Ishikawa (cell line): ENCODE data around the gene MKLN1.

Source experiments
- CEBPB ChIP-seq: IDR thresholded peaks from 2 replicates; pipeline ENCODE4 v1.6.1; 2012
- EP300 ChIP-seq: IDR thresholded peaks from 2 replicates; pipeline ENCODE4 v1.6.1; 2012; ENCODE audit warnings: borderline replicate concordance
- RAD21 ChIP-seq: IDR thresholded peaks from 2 replicates; pipeline ENCODE4 v1.6.1; 2012; ENCODE audit warnings: low read depth
- ZBTB7A ChIP-seq: IDR thresholded peaks from 2 replicates; pipeline ENCODE4 v1.6.1; 2012; ENCODE audit warnings: low read depth
- TF ChIP-seq, protein P1 (sequence below): IDR thresholded peaks from 2 replicates; pipeline ENCODE4 v1.6.1; 2012
- TF ChIP-seq, protein P2 (sequence below): IDR thresholded peaks from 2 replicates; pipeline ENCODE4 v1.6.1; 2012; ENCODE audit warnings: low read depth, mild to moderate bottlenecking
- TF ChIP-seq, protein P3 (sequence below): IDR thresholded peaks from 2 replicates; pipeline ENCODE4 v1.6.1; 2012

DNA sequence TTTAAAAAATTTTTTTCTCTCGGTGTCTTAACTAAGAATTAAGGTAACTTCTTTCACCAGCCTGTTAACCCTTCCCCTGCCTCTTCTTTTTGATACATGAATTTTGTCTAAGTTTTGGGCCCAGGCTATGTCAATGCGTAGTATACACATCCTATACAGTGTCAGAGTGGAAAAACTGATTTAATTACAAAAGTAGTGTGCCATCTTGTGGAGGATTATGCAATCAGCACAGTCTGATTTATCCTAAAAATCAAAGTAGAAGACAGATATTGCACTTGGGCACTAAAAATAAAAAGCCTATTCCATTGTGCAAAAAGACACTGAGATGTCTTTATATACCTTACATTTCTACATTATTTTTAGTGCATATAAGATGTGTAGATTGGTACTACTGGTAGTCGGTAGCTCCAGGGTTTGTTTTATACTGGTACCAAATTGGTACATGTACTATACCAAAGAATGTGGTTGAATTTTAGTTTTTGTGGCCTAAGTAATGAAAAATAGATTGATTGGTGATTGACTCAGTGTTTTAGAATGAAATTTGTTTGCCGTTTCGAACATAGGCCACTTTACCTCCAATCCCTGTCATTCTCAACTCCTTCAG lies 96.6 kb downstream of the MKLN1 start:
- TF ChIP-seq, protein P1, sequence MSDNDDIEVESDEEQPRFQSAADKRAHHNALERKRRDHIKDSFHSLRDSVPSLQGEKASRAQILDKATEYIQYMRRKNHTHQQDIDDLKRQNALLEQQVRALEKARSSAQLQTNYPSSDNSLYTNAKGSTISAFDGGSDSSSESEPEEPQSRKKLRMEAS: no peak
- TF ChIP-seq CEBPB (peak; percentile 74), EP300 (no peak), RAD21 (peak; percentile 64), ZBTB7A (no peak)
- TF ChIP-seq, protein P2, sequence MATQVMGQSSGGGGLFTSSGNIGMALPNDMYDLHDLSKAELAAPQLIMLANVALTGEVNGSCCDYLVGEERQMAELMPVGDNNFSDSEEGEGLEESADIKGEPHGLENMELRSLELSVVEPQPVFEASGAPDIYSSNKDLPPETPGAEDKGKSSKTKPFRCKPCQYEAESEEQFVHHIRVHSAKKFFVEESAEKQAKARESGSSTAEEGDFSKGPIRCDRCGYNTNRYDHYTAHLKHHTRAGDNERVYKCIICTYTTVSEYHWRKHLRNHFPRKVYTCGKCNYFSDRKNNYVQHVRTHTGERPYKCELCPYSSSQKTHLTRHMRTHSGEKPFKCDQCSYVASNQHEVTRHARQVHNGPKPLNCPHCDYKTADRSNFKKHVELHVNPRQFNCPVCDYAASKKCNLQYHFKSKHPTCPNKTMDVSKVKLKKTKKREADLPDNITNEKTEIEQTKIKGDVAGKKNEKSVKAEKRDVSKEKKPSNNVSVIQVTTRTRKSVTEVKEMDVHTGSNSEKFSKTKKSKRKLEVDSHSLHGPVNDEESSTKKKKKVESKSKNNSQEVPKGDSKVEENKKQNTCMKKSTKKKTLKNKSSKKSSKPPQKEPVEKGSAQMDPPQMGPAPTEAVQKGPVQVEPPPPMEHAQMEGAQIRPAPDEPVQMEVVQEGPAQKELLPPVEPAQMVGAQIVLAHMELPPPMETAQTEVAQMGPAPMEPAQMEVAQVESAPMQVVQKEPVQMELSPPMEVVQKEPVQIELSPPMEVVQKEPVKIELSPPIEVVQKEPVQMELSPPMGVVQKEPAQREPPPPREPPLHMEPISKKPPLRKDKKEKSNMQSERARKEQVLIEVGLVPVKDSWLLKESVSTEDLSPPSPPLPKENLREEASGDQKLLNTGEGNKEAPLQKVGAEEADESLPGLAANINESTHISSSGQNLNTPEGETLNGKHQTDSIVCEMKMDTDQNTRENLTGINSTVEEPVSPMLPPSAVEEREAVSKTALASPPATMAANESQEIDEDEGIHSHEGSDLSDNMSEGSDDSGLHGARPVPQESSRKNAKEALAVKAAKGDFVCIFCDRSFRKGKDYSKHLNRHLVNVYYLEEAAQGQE: no peak
- TF ChIP-seq, protein P3, sequence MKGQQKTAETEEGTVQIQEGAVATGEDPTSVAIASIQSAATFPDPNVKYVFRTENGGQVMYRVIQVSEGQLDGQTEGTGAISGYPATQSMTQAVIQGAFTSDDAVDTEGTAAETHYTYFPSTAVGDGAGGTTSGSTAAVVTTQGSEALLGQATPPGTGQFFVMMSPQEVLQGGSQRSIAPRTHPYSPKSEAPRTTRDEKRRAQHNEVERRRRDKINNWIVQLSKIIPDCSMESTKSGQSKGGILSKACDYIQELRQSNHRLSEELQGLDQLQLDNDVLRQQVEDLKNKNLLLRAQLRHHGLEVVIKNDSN: no peak
